GM12878 (cell line): ENCODE results near the gene FKBP3. TPM values are rescaled to one million over a fixed set of nuclear protein-coding genes. Genes with fewer than 3 reads are reported as not detected.

Experiments used
- ATAC-seq: fragments of 200-7000 bp; cut with Tn5 transposase; 3 replicates; pipeline ENCODE4 v1.9.1; 2020; ENCODE audit warnings: mild to moderate bottlenecking, moderate library complexity
- BruUV-seq: library from RNA; stranded (reverse); fragments of 400-500 nt; replicated peaks from 2 replicates; lab custom pipeline; 2021; lab: Mats Ljungman, UMichigan
- CTCF ChIA-PET: fragments of 300-600 bp; sonication (Branson Sonifier 250); formaldehyde crosslinking; extraction: SDS; loops from one replicate; lab custom pipeline; 2021; ENCODE audit warnings: inconsistent platforms; lab: Yijun Ruan, JAX
- POLR2A ChIA-PET: fragments of 350-600 bp; formaldehyde crosslinking; extraction: SDS; loops from one replicate; lab custom pipeline; 2021; ENCODE audit warnings: inconsistent platforms; lab: Charles Lee
- RAD21 ChIA-PET: fragments of 300-600 bp; sonication (Branson Sonifier 250); formaldehyde crosslinking; loops from one replicate; lab custom pipeline; 2023; ENCODE audit warnings: antibody characterized with exemption; ENCODE audit not compliant: unreplicated experiment; lab: Charles Lee
- SMC1A ChIA-PET: fragments of 300-600 bp; sonication (Branson Sonifier 250); formaldehyde crosslinking; loops from one replicate; lab custom pipeline; 2023; ENCODE audit not compliant: unreplicated experiment, uncharacterized antibody; lab: Charles Lee
- DNase-seq: peaks from one replicate; pipeline ENCODE4 v3.0.0-alpha.2; 2011; ENCODE audit warnings: low read depth, low spot score
- FAIRE-seq: peaks from 3 replicates; lab custom pipeline; 2011; peaks lifted over from hg19 to GRCh38; lab: Jason Lieb, UNC
- H2AFZ ChIP-seq: 2 replicates; pipeline ENCODE4 v1.6.0; 2011; ENCODE audit warnings: low read depth, low read length, control low read depth; ENCODE audit not compliant: control insufficient read depth
- H3K27ac ChIP-seq: 2 replicates; pipeline ENCODE4 v1.5.1; 2011; ENCODE audit warnings: control low read depth; ENCODE audit not compliant: control insufficient read depth, insufficient read depth
- H3K27me3 ChIP-seq, 2 experiments: replicated peaks in 1 of 2; 2 replicates each; pipeline versions ENCODE4 v1.6.0 to v1.6.1; 2011; ENCODE audit warnings: low read length in 1 of 2; ENCODE audit not compliant: control insufficient read depth in 2 of 2, insufficient read depth in 2 of 2
- H3K36me3 ChIP-seq, 2 experiments: 2 replicates each; pipeline ENCODE4 v1.5.1; 2011; ENCODE audit warnings: low read length in 1 of 2; ENCODE audit not compliant: control insufficient read depth in 2 of 2, insufficient read depth in 2 of 2
- H3K4me1 ChIP-seq: 2 replicates; pipeline ENCODE4 v1.6.1; 2011; ENCODE audit warnings: mild to moderate bottlenecking, low read length, moderate library complexity, mixed read lengths; ENCODE audit not compliant: control insufficient read depth, insufficient read depth
- H3K4me2 ChIP-seq: 2 replicates; pipeline ENCODE4 v1.6.0; 2011; ENCODE audit warnings: control low read depth; ENCODE audit not compliant: control insufficient read depth, insufficient read depth
- H3K4me3 ChIP-seq: fragments of 200-600 bp; sonication (generic); 2 replicates; pipeline ENCODE4 v1.5.1; 2016
- H3K79me2 ChIP-seq: 2 replicates; pipeline ENCODE4 v1.6.0; 2011; ENCODE audit warnings: low read length; ENCODE audit not compliant: control insufficient read depth, insufficient read depth
- H3K9ac ChIP-seq: 2 replicates; pipeline ENCODE4 v1.8.0; 2011; ENCODE audit warnings: low read length, control low read depth, mixed read lengths; ENCODE audit not compliant: control insufficient read depth, insufficient read depth
- H3K9me3 ChIP-seq: replicated peaks from 3 replicates; pipeline ENCODE4 v1.5.1; 2011; ENCODE audit warnings: mild to moderate bottlenecking, low read length; ENCODE audit not compliant: control insufficient read depth, insufficient read depth
- H4K20me1 ChIP-seq: 2 replicates; pipeline ENCODE4 v1.6.0; 2011; ENCODE audit not compliant: control insufficient read depth, insufficient read depth
- ETV6 ChIP-seq, 2 experiments: fragments of 450-650 bp in 1 of 2; IDR thresholded peaks in 1 of 2; conservative IDR thresholded peaks in 1 of 2; 2 replicates each; pipeline ENCODE4 v1.6.1; 2014; ENCODE audit warnings: antibody characterized with exemption in 1 of 2, borderline replicate concordance in 1 of 2, low read depth in 1 of 2, mild to moderate bottlenecking in 1 of 2, moderate library complexity in 1 of 2
- IRF3 ChIP-seq: fragments of 450-650 bp; IDR thresholded peaks from 2 replicates; pipeline ENCODE4 v1.6.1; 2014; ENCODE audit warnings: mild to moderate bottlenecking
- IRF4 ChIP-seq: IDR thresholded peaks from 2 replicates; pipeline ENCODE4 v1.6.1; 2011; ENCODE audit warnings: low read depth, low read length
- MEF2B ChIP-seq: fragments of 450-650 bp; IDR thresholded peaks from 2 replicates; pipeline ENCODE4 v1.6.1; 2018; ENCODE audit warnings: mild to moderate bottlenecking, moderate library complexity; ENCODE audit not compliant: partially characterized antibody, poor library complexity, severe bottlenecking
- SIN3A ChIP-seq: IDR thresholded peaks from 2 replicates; pipeline ENCODE4 v1.6.1; 2012; ENCODE audit warnings: low read depth, low read length, improper control_type of control experiment
- SMAD1 ChIP-seq: fragments of 450-650 bp; IDR thresholded peaks from 2 replicates; pipeline ENCODE4 v1.6.1; 2018; ENCODE audit warnings: mild to moderate bottlenecking, low read depth; ENCODE audit not compliant: partially characterized antibody
- TARDBP ChIP-seq: IDR thresholded peaks from 2 replicates; pipeline ENCODE4 v1.6.1; 2016; ENCODE audit warnings: borderline replicate concordance
- TBL1XR1 ChIP-seq: IDR thresholded peaks from 2 replicates; pipeline ENCODE4 v1.6.1; 2012; ENCODE audit warnings: low read depth, low read length, improper control_type of control experiment
- ZNF592 ChIP-seq: fragments of 450-650 bp; IDR thresholded peaks from 2 replicates; pipeline ENCODE4 v1.6.1; 2017; ENCODE audit warnings: mild to moderate bottlenecking, moderate library complexity
- WGBS: methylation state at CpG from one replicate; pipeline ENCODE4 v1.1.6; 2016; ENCODE audit warnings: low lambda C conversion rate; ENCODE audit not compliant: insufficient replicate concordance, insufficient coverage; ENCODE audit errors: missing lambda C conversion rate; 5-methylcytosine and 5-hydroxymethylcytosine counted together
- in situ Hi-C: fragments of 300-500 bp; cut with MboI; formaldehyde crosslinking; loops from 9 replicates; pipeline ENCODE4 v1.14.3; 2018; ENCODE audit warnings: mixed read lengths
- intact Hi-C: fragments of 100-400 bp; cut with micrococcal nuclease; formaldehyde crosslinking; loops from one replicate; pipeline ENCODE4 v1.14.2; 2022; ENCODE audit not compliant: unreplicated experiment
- polyA plus RNA-seq, 11 experiments: library from polyadenylated mRNA; depleted of rRNA in 4 of 11; unstranded in 6 of 11; stranded (reverse) in 5 of 11; fragments of >200 nt; fragmentation: Nextera tagmentation in 4 of 11; fragmentation: Illumina TruSeq in 1 of 11; extraction: Ambion mirVana in 4 of 11; extraction: Trizol in 1 of 11; gene quantifications; 1 replicate in 1 of 11; 2 replicates in 10 of 11; pipeline versions ENCODE4 v1.2.1 to v1.2.3, GENCODE V29; 2011 to 2016; ENCODE audit warnings: inconsistent platforms in 2 of 11, missing spikeins in 2 of 11, low read depth in 1 of 11
- total RNA-seq, 4 experiments: library from RNA; depleted of rRNA in 3 of 4; stranded (reverse); fragments of >200 nt in 3 of 4; fragmentation: Illumina TruSeq in 1 of 4; extraction: Trizol in 1 of 4; gene quantifications; 2 replicates each; pipeline versions ENCODE4 v1.2.1 to v1.2.3, GENCODE V29; 2013 to 2021

The FKBP3 gene
- total and polyA plus RNA-seq, 10 of the 15 experiments (the other 5 are each of a cell fraction or from before 2014, with no cell fraction given), result 67.2 to 218 (median 129) TPM

GRCh38 chr14:45181329-45181728, 47.0 kb upstream of the FKBP3 start:
- Histone ChIP-seq H3K27ac (no peak overlapping the region), H3K79me2 (no peaks in the 10 kb centered on the region), H3K4me2 (no peak overlapping the region), H4K20me1 (no peaks in the 10 kb centered on the region), H3K9me3 (no peaks in the 10 kb centered on the region), H3K27me3 (no peaks in the 10 kb centered on the region), H3K4me1 (no peaks in the 10 kb centered on the region), H3K36me3 (no peaks in the 10 kb centered on the region; a peak in 1 of 4 replicates), H3K4me3 (no peak overlapping the region), H3K9ac (no peak overlapping the region), H2AFZ (no peak overlapping the region)
- CTCF ChIA-PET, result no interaction called here
- POLR2A ChIA-PET, result no interaction called here
- WGBS, result 98% methylated on average over 5 of the region's 5 CpGs
- TF ChIP-seq TBL1XR1 (no peak), ZNF592 (no peak), ETV6 (conservative IDR thresholded peaks at IDR 0.05 in 1 of 2, IDR thresholded peaks at IDR 0.05 in 1 of 2; ENCODE audit: borderline replicate concordance in 1 of 2, low read depth in 1 of 2) (no peak), IRF4 (no peak), TARDBP (no peak), MEF2B (no peak), SIN3A (no peak), SMAD1 (no peak), IRF3 (no peak)
- DNase-seq (no peak), FAIRE-seq (no peak), ATAC-seq (no peak)
- no TSS peak for BruUV-seq
- in situ Hi-C loops (no loop called here), intact Hi-C loops (no loop called here)
- SMC1A ChIA-PET, result interaction anchor here (0.5 kb wide), 1 partner anchor 21 kb away, joined by 6 read pairs; no protein-coding TSS in a partner anchor
- RAD21 ChIA-PET, result no interaction called here
